Activated naive CD4-positive, alpha-beta T cell treated with anti-CD3 and anti-CD28 coated beads, Interleukin-2, amount 50 U/mL, for 16 hours (primary cell): Measurements from ENCODE around the gene SLC4A11.

ENCODE experiments used
- DNase-seq: peaks from one replicate; pipeline ENCODE4 v3.0.0-alpha.2; 2020

Gene SLC4A11

DNA sequence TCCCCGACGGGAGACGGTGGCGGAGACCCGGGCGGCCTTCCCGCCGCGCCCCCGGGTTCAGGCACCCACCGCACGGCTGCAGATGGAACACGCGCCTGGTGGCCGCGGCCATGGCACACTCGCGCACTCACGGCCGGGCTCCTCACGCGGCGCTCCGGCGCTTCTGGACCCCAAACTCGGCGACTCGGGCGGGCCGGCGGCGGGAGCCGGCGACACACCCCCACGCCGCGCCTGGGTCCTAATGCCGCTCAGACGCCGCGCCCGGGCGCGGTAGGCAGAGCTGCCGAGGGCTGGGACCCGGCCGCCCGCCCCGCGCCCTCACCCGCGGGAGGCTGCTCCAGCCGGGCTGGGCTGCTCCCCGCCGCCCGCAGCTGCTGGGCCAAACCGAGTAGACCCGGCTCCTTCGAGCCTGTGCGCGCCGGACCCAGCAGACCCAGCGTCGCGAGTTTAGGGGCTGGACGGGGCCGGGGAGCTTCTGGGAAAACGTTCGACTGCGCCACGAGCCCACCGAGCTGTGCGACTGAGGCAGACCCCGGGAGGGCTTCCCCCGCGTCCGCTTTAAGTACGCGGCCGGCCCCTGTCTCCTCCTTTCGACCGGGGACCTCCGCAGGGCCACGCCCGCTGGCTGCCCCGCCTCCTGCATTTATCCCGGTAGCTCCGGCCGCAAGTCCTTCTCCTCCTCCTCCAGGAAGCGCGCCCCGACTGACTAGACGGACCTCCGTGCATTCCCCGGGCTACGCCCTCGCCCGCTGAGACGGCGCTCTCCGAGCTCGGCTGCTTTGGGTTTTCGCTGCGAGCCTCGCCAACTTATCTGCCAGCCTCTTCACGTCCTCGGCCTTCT lies at the start of gene SLC4A11:
Gene SLC4A11 (minus strand): TSS at position 165 of the 841 bp plus-strand sequence. CDS start 53 bp downstream, at position 112.
- peak; percentile 47 for DNase-seq

GRCh38 chr20:3283222-3283820 lies 44.3 kb upstream of the SLC4A11 start:
- DNase-seq, result no peak

DNA sequence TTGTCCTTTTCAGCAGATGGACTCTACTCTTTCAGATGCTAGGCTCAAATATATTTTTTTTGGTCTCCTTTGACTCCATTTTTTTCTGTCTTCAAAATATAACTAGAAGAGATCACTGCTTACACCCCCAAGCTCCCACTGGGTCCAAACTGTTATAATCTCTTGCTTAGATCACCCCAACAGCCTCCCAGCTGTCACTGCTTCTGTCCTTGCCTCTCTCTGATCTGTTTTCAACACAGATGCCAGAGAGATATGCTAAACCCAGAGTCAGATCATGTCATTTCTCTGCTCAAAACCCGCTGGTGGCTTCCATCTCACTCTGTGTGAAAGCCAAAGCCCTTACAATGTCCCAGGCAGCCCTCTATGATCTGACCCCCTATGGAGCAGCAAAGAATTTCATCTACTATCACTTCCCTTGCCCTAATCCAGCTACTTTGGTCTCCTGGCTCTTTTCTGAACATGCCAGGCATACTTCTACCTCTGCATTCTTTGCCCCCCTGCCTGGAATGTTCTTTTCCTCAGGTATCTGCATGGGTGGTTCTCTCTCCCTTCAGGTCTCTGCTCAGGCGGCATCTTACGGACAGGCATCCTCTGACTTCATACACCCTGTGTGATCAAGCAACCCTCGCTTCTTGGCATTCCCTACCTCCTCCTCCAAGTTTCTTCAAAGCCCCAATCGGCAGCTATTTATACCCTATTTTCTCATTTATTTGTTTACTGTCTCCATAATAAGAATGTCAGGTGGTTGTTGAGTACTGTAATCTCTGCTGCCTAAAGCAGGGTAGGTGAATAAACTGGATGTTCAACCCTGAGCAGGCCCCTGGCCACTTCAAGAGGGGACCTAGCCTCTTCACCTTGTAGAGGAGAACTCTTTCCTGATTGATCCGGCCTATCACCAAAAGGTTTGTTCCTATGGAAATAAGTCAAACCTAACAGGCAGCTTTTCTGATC lies 43.6 kb upstream of the SLC4A11 start:
- DNase-seq, result no peak

- no peak for DNase-seq
These were observed 42.4 kb upstream of the SLC4A11 start for GRCh38 chr20:3281437-3281836.

- DNase-seq, result no peak
These were observed 40.8 kb upstream of the SLC4A11 start for GRCh38 chr20:3279761-3280160.

DNA sequence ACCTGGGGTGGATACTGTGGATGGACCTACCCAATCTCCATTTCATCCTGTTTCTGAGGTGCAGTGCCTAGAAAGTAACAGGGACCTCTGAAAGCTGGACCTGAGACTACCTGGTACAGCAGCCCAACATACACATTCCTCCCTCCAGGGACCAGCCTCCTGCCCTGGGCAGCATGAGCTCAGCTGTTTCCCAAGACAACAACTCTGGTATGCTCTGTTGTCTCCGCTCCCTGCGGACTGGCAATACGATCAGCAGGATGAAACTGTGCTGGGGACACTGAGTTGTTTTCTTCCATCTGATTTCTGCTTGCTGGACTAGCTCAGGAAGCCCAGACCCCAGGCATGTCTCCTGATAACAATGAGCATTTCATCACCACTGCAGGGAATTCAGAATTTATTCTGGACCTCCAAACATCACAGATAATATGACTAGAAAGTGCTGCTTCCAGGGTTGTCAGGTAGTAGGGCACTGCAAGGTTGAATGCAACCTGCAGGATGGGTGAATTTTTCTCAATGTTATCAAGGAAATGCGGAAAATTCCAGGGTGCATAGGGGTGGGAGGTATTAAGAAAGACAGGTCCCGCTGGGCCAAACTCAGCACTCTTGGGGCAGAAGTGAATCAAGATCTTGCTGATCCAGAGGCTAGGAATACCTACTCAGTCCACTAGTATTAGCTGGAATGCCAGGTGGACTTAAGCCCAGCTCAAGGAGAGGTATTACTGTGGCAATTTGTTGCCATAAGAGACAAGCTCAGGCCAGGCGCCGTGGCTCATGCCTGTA lies 38.9 kb upstream of the SLC4A11 start:
- no peak for DNase-seq

DNA sequence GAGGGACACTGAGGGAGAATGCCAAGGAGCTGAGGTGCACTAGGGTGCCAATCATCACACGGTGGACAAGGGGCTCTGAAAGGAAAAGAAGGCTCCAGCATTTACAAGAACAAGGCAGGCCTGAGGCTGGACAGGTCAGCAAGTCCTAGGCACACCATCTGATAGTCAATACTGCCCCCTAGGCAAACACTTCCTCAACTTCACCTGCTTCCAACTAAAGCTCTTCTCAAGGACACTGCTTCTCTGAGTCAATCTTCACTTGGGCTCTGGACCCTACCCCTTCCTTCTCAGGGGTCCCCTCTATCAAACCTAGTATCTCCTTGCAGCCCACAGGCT lies 37.7 kb upstream of the SLC4A11 start:
- DNase-seq, result no peak

DNA sequence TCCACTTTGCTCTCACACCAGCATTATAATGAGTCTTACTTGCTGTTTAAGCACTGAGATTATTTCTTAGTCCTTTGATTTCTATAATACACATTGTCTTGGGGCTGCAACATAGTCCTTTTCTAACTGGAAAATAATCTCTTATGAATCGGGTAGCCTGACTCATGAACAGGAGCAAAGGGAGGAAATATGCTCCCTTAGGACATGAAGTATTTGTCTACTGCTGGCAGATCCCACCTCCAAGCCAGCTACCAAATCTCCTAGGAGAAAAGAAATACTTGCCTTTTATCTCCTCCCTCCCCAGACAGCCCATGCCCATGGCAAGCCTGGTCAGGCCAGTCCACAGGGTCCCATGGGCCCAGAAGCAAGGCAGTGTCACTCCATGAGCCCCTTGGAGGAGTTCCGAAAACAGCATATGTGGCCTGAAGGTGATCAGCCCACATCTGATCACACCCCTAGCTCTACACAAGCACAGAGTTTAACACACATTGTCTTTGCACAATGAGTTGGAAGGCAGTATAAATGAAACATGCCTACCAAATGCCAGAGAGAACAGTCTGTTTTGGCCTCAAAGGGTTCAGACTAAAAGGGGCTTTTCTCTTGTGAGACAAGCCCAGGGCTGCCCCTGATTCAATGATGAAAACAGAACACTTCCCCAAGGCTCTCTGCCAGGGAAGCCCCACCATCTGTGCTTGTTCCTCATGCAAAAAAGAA lies 37.1 kb upstream of the SLC4A11 start:
- no peak for DNase-seq

GRCh38 chr20:3275064-3275935 lies 36.3 kb upstream of the SLC4A11 start:
- DNase-seq, result no peak

DNA sequence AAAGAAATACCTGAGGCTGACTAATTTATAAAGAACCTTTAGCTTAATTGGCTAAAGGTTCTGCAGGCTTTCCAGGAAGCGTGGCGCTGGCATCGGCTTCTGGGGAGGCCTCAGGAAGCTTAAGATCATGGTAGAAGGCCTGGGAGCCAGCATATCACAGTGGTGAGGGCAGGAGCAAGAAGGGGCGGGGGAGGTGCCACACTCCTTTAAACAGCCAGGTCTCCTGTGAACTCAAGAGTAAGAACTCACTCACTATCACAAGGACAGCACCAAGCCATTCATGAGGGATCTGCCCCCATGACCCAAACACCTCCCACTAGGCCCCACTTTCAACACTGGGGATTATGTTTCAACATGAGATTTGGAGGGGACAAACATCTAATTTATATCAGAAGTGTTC lies 34.4 kb upstream of the SLC4A11 start:
- DNase-seq, result no peak

DNA sequence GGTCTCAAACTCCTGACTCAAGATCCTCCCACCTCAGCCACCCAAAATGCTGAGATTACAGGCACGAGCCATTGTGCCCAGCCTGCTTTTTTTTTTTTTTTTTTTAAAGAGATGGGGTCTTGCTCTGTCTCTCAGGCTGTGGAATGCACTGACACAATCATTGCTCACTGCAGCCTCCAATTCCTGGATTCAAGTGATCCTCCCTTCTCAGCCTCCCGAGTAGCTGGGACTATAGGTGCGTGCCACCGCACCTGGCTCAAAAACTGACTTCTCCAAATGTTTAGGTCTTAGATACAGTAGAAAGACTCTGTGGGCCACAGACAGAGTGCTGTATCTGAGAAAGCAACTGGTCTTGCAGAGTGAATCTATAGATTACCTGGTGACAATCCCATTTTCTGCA lies 31.1 kb upstream of the SLC4A11 start:
- no peak for DNase-seq

DNA sequence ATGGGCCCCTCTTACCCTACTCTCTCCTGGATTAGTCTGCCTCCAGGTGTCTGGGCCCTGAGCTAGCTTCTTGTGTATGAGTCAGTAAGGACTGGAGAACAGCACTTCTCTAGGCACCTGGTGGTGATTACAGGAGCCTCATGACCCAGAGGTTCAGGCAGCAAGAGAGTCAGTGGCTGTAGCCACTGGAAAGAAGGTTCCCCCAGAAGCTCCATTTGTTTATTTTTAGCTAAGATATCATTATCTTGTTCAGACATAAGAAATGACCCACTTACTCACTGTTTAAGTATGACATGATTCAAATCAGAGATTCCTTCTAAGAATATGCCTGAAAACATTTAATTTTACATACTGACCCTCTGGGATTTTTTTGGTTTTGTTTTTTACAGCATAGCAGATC lies 23.6 kb upstream of the SLC4A11 start:
- no peak for DNase-seq

DNA sequence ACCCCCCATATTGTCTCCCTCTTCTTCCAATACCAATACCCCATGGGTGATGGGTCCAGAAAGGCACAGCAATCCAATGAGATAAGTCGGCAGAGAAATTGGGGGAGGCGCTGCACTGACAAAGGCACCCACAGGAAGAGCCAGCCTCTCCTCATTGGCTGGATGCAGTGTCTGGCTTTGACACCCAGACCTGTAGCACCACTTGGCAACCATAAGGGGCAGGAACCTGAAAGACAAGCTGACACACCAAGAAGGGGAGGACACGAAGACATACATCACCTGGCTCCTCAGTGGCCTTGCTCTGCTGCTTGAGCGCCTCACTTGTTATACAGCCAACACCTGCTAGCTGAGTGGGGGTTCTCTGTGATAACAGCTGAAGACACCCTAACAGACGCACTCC lies 19.4 kb upstream of the SLC4A11 start:
- no peak for DNase-seq

GRCh38 chr20:3255728-3256127 lies 16.7 kb upstream of the SLC4A11 start:
- no peak for DNase-seq

DNA sequence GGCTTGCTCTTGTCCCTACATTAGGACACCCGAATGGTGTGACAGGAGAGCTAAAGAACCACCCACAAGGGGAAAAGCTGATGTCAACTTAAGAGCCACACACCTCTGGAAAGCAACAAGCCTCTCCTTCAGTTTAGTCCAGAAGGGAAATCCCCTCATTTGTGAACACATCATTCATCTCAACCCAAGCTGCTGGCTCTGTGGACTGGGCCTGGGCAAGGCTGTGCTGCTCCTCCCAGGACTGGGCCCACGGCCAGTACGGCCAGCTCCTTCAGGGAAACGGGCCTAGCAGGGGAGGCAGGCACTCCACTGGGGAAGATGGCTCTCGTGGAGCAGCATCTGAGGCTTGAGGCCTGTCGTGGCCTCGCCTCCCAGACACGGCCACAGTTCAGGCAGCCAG lies 12.8 kb upstream of the SLC4A11 start:
- DNase-seq, result no peak

GRCh38 chr20:3250091-3250504 lies 11.1 kb upstream of the SLC4A11 start:
- no peak for DNase-seq

DNA sequence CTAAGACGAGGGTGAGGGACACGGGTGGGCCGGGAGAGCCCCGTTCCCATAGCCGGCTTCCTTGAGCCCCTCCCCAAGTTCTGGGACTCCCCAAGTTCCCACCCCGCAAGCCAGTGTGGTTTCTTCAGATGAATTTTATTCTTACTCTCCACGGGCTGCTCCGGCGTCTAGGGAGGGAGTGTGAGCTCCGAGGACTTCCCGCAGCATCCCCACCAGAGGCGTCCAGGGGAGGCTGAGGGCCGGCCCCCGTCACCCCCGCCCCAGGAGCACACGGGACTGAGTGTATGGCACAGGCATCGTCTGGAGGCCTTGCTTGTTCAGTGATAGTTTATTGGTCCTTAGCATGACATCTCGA lies 10.0 kb upstream of the SLC4A11 start:
- no peak for DNase-seq

DNA sequence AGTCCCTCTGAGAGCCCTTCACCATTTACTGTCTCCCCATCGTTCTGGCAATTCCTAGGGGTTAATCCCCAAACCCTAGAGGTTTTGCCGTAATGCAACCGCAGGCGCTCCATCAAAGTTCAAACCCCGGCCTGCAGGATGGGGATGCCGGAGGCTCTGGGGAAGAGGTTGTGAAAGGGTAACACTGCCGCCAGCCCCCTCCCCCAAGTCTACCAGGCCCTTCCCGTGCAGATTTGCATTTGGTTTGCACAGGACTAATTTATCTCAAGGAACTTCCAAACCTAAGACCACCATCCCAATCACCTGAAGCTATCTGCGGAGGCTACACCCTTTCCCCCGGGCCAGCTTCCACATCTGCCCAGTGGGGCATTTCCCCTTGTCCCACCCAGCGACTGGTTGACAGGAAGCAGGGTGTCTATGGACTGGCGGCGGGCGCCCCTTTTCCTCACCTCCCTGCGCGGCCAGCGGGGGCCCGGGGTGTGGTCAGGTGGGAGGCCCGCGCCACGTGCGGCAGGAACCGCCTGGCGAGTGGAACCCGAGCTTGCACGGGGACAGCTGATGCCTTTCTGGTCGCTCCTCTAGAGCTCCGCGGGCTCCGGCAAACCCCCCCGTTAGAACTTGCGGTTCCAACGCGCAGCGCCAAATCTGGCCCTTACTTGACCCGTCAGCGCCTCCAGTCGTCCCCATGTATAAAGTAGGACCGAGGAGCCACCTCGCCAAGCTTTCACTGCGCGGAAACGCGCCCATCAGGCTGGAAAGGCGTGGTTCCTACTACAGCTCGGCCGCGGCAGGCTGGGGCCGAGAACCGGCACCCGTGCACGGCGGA lies 9.4 kb upstream of the SLC4A11 start:
- DNase-seq, result no peak

DNA sequence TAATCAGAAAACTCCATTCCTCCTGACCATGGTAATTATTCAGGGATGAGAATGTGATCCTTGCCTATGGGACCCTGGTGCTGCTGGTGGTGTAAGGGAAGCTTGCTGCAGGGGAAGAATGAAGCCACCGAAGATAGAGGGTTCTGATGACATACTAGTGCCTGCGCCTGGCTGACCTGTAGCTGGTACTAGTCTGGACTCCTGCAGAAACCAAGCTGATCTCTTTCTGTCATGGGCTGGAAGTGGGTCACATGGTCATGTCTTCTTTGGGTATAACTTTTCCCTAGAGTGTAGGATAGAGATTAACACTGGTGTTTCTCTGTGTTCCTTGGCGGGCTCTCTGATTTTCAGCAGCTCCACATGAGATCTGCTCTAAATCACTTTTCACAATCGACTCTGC lies 8.6 kb upstream of the SLC4A11 start:
- DNase-seq, result no peak

DNA sequence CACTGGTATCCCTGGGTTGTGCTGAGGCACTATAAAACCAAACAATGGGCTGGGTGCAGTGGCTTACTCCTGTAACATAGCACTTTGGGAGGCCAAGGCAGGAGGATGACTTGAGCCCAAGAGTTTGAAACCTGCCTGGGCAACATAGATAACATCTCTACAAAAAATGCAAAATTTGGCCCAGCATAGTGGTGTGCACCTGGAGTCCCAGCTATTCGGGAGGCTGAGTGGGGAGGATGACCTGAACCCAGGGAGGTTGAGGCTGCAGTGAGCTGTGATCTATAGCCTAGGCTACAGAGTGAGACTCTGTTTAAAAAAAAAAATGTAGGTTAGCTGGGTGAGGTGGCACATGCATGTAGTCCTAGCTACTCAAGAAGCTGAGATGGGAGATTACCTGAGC lies 7.7 kb upstream of the SLC4A11 start:
- DNase-seq, result no peak
